Endothelial cell of umbilical vein (primary cell): Measurements from ENCODE around the gene GNAT1.

ENCODE experiments used
- EZH2 ChIP-seq: IDR thresholded peaks from 2 replicates; pipeline ENCODE4 v1.6.1; 2012; ENCODE audit warnings: borderline replicate concordance, low read depth, mild to moderate bottlenecking, moderate library complexity, low read length, inconsistent platforms; ENCODE audit not compliant: severe bottlenecking
- JUN ChIP-seq: IDR thresholded peaks from 2 replicates; pipeline ENCODE4 v1.6.1; 2011; ENCODE audit warnings: borderline replicate concordance, low read depth; ENCODE audit not compliant: insufficient read length, insufficient read depth
- POLR2A ChIP-seq: IDR thresholded peaks from 2 replicates; pipeline ENCODE4 v1.6.1; 2012; ENCODE audit warnings: low read depth, mild to moderate bottlenecking, control low read depth, low read length
- TF ChIP-seq, protein P1 (sequence below): IDR thresholded peaks from 2 replicates; pipeline ENCODE4 v1.6.1; 2011; ENCODE audit not compliant: insufficient read depth, insufficient read length
- TF ChIP-seq, protein P2 (sequence below), 2 donors: IDR thresholded peaks; 1 replicate in 1 of 2; 2 replicates in 1 of 2; pipeline ENCODE4 v1.5.1; 2011; ENCODE audit warnings: low read length in 2 of 2, mild to moderate bottlenecking in 2 of 2, moderate library complexity in 2 of 2, control low read depth in 1 of 2, inconsistent platforms in 1 of 2, low read depth in 1 of 2; ENCODE audit not compliant: insufficient read depth in 1 of 2; ENCODE audit errors: extremely low read depth in 1 of 2

DNA sequence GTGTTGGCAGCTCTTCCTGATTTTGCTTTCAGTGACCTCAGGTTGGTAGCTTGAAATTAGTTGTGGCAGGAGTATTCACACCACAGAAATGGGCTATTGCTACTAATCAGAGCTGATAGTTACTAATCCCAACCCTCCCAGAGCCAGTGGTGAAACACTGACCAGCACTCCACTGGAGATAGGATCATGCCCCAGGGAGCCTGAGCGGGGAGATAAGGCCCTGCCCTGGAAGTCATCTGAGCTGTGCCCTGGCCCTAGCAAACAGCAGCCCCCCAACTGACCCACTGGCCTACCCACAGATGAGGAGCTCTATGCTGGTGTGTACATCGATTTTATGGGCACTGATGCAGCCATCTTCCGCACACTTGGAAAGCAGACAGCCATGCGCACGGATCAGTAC lies 9.4 kb upstream of the GNAT1 start:
- TF ChIP-seq, protein P1, sequence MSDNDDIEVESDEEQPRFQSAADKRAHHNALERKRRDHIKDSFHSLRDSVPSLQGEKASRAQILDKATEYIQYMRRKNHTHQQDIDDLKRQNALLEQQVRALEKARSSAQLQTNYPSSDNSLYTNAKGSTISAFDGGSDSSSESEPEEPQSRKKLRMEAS, result no peak
- TF ChIP-seq, protein P2, sequence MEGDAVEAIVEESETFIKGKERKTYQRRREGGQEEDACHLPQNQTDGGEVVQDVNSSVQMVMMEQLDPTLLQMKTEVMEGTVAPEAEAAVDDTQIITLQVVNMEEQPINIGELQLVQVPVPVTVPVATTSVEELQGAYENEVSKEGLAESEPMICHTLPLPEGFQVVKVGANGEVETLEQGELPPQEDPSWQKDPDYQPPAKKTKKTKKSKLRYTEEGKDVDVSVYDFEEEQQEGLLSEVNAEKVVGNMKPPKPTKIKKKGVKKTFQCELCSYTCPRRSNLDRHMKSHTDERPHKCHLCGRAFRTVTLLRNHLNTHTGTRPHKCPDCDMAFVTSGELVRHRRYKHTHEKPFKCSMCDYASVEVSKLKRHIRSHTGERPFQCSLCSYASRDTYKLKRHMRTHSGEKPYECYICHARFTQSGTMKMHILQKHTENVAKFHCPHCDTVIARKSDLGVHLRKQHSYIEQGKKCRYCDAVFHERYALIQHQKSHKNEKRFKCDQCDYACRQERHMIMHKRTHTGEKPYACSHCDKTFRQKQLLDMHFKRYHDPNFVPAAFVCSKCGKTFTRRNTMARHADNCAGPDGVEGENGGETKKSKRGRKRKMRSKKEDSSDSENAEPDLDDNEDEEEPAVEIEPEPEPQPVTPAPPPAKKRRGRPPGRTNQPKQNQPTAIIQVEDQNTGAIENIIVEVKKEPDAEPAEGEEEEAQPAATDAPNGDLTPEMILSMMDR (IDR thresholded peaks at IDR 0.05; ENCODE audit: extremely low read depth in 1 of 2, insufficient read depth in 1 of 2, low read depth in 1 of 2, low read length in 2 of 2), result no peak
- no peak for TF ChIP-seq EZH2
- TF ChIP-seq POLR2A, result no peak
- no peak for TF ChIP-seq JUN
